IMR-90 (cell line): ENCODE measurements around the gene TRDMT1.

ENCODE experiments used
- BHLHE40 ChIP-seq: fragments of 150-350 bp; IDR thresholded peaks from 2 replicates; pipeline ENCODE4 v1.6.1; 2016; ENCODE audit warnings: mild to moderate bottlenecking, low read depth, low read length
- CEBPB ChIP-seq: IDR thresholded peaks from 2 replicates; pipeline ENCODE4 v1.6.1; 2012; ENCODE audit warnings: low read depth, low read length, improper control_type of control experiment
- CHD1 ChIP-seq: IDR thresholded peaks from 2 replicates; pipeline ENCODE4 v1.6.1; 2012; ENCODE audit warnings: low read depth, low read length, improper control_type of control experiment
- MAFK ChIP-seq: IDR thresholded peaks from 2 replicates; pipeline ENCODE4 v1.6.1; 2012; ENCODE audit warnings: low read depth, low read length, improper control_type of control experiment
- MXI1 ChIP-seq: IDR thresholded peaks from 2 replicates; pipeline ENCODE4 v1.6.1; 2012; ENCODE audit warnings: low read depth, mild to moderate bottlenecking, low read length, moderate library complexity, borderline replicate concordance
- NFE2L2 ChIP-seq: fragments of 150-350 bp; IDR thresholded peaks from 2 replicates; pipeline ENCODE4 v1.6.1; 2016; ENCODE audit warnings: low read depth, mild to moderate bottlenecking, low read length
- POLR2A ChIP-seq: IDR thresholded peaks from 2 replicates; pipeline ENCODE4 v1.6.1; 2012; ENCODE audit warnings: mild to moderate bottlenecking, low read depth, low read length
- RAD21 ChIP-seq: IDR thresholded peaks from 2 replicates; pipeline ENCODE4 v1.6.1; 2012; ENCODE audit warnings: low read length, improper control_type of control experiment
- RCOR1 ChIP-seq: IDR thresholded peaks from 2 replicates; pipeline ENCODE4 v1.6.1; 2012; ENCODE audit warnings: mild to moderate bottlenecking, low read length, improper control_type of control experiment; ENCODE audit not compliant: insufficient replicate concordance
- RFX5 ChIP-seq: IDR thresholded peaks from 2 replicates; pipeline ENCODE4 v1.8.0; 2012; ENCODE audit warnings: low read depth, mild to moderate bottlenecking, low read length, moderate library complexity
- SMC3 ChIP-seq: fragments of 150-350 bp; IDR thresholded peaks from 2 replicates; pipeline ENCODE4 v1.6.1; 2016; ENCODE audit warnings: low read depth, mild to moderate bottlenecking, antibody characterized with exemption, low read length, moderate library complexity
- TF ChIP-seq, protein P1 (sequence below): conservative IDR thresholded peaks from 2 replicates; pipeline ENCODE4 v1.5.1; 2012; ENCODE audit warnings: mild to moderate bottlenecking, low read depth, low read length, improper control_type of control experiment
- TF ChIP-seq, protein P2 (sequence below): fragments of 150-350 bp; IDR thresholded peaks from 2 replicates; pipeline ENCODE4 v1.6.1; 2017; ENCODE audit warnings: mild to moderate bottlenecking, antibody characterized with exemption, low read length, low read depth

DNA sequence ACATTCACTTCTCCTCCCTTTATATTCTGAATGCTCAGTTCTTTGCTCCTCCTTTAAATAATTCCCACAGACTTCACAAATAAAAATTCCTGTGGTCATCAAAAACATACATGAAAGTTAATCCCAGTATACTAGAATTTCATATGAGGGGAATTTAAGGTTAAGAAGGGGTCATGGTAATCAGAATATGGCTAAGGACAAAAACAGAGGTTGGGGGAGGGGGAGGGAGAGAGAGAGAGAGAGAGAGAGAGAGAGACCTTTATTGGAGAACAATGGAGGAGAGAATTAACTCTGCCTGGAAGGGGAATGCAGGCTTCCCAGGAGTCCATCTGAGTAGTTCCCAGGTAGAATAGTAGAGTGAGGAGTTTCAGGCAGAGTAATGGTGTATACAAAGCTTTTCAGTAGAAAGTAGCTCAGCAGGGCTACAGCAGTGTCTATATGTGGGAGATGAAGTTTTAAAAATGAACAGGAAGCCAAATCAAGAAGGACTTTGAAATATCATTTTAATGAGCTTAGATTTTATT, 66.7 kb downstream of the TRDMT1 start:
- TF ChIP-seq MAFK, result no peak
- TF ChIP-seq CHD1, result no peak
- TF ChIP-seq RCOR1, result no peak
- TF ChIP-seq POLR2A, result no peak
- TF ChIP-seq, protein P1, sequence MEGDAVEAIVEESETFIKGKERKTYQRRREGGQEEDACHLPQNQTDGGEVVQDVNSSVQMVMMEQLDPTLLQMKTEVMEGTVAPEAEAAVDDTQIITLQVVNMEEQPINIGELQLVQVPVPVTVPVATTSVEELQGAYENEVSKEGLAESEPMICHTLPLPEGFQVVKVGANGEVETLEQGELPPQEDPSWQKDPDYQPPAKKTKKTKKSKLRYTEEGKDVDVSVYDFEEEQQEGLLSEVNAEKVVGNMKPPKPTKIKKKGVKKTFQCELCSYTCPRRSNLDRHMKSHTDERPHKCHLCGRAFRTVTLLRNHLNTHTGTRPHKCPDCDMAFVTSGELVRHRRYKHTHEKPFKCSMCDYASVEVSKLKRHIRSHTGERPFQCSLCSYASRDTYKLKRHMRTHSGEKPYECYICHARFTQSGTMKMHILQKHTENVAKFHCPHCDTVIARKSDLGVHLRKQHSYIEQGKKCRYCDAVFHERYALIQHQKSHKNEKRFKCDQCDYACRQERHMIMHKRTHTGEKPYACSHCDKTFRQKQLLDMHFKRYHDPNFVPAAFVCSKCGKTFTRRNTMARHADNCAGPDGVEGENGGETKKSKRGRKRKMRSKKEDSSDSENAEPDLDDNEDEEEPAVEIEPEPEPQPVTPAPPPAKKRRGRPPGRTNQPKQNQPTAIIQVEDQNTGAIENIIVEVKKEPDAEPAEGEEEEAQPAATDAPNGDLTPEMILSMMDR, result no peak
- no peak for TF ChIP-seq BHLHE40
- no peak for TF ChIP-seq RAD21
- TF ChIP-seq NFE2L2, result no peak
- TF ChIP-seq SMC3, result no peak
- TF ChIP-seq RFX5, result no peak
- TF ChIP-seq CEBPB, result no peak
- TF ChIP-seq, protein P2, sequence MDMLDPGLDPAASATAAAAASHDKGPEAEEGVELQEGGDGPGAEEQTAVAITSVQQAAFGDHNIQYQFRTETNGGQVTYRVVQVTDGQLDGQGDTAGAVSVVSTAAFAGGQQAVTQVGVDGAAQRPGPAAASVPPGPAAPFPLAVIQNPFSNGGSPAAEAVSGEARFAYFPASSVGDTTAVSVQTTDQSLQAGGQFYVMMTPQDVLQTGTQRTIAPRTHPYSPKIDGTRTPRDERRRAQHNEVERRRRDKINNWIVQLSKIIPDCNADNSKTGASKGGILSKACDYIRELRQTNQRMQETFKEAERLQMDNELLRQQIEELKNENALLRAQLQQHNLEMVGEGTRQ, result no peak
- TF ChIP-seq MXI1, result no peak
